ENCODE measurements around the gene CASQ1. TPM values are rescaled to one million over a fixed set of nuclear protein-coding genes. Genes with fewer than 3 reads are reported as not detected.

The CASQ1 gene
- total RNA-seq, 2 donors from 2014 or later, result not detected

GRCh38 chr1:160237558-160237957 lies 47.2 kb downstream of the CASQ1 start:
- H3K4me3 ChIP-seq, result no peak overlapping the region
- H3K9me3 ChIP-seq, result no peaks in the 10 kb centered on the region
- 87 to 90% methylated on average over 2 of the region's 2 CpGs for WGBS, 2 donors
- no peak for DNase-seq
- ATAC-seq, result no peak
- TF ChIP-seq POLR2A (IDR thresholded peaks at IDR 0.05), result no peak
- TF ChIP-seq, protein P1, sequence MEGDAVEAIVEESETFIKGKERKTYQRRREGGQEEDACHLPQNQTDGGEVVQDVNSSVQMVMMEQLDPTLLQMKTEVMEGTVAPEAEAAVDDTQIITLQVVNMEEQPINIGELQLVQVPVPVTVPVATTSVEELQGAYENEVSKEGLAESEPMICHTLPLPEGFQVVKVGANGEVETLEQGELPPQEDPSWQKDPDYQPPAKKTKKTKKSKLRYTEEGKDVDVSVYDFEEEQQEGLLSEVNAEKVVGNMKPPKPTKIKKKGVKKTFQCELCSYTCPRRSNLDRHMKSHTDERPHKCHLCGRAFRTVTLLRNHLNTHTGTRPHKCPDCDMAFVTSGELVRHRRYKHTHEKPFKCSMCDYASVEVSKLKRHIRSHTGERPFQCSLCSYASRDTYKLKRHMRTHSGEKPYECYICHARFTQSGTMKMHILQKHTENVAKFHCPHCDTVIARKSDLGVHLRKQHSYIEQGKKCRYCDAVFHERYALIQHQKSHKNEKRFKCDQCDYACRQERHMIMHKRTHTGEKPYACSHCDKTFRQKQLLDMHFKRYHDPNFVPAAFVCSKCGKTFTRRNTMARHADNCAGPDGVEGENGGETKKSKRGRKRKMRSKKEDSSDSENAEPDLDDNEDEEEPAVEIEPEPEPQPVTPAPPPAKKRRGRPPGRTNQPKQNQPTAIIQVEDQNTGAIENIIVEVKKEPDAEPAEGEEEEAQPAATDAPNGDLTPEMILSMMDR (IDR thresholded peaks at IDR 0.05), result no peak
- no peaks in the 10 kb centered on the region for H3K27me3 ChIP-seq
- intact Hi-C loops (cut with DNase I), result no loop called here
- peaks cover 15% of the 10 kb centered on the region for H3K4me1 ChIP-seq
- H3K36me3 ChIP-seq (replicated peaks in 1 of 2; ENCODE audit: insufficient read depth in 1 of 2, low read depth in 2 of 2), result peaks cover 5 to 24% of the 10 kb centered on the region in 2 donors
- no peak overlapping the region for H3K27ac ChIP-seq

GRCh38 chr1:160238408-160238807 lies 48.0 kb downstream of the CASQ1 start:
- TF ChIP-seq, protein P1 (IDR thresholded peaks at IDR 0.05), result no peak
- no peak for TF ChIP-seq POLR2A (IDR thresholded peaks at IDR 0.05)
- Histone ChIP-seq H3K27me3 (no peaks in the 10 kb centered on the region), H3K36me3 (replicated peaks in 1 of 2; ENCODE audit: insufficient read depth in 1 of 2, low read depth in 2 of 2) (peaks cover 5 to 24% of the 10 kb centered on the region in 2 donors), H3K4me1 (peaks cover 15% of the 10 kb centered on the region), H3K4me3 (no peak overlapping the region), H3K27ac (no peak overlapping the region), H3K9me3 (no peaks in the 10 kb centered on the region)
- intact Hi-C loops (cut with DNase I), result no loop called here
- ATAC-seq, result peak; percentile 40
- WGBS, 2 donors, result 68 to 77% methylated on average over 5 of the region's 5 CpGs
- no peak for DNase-seq

DNA sequence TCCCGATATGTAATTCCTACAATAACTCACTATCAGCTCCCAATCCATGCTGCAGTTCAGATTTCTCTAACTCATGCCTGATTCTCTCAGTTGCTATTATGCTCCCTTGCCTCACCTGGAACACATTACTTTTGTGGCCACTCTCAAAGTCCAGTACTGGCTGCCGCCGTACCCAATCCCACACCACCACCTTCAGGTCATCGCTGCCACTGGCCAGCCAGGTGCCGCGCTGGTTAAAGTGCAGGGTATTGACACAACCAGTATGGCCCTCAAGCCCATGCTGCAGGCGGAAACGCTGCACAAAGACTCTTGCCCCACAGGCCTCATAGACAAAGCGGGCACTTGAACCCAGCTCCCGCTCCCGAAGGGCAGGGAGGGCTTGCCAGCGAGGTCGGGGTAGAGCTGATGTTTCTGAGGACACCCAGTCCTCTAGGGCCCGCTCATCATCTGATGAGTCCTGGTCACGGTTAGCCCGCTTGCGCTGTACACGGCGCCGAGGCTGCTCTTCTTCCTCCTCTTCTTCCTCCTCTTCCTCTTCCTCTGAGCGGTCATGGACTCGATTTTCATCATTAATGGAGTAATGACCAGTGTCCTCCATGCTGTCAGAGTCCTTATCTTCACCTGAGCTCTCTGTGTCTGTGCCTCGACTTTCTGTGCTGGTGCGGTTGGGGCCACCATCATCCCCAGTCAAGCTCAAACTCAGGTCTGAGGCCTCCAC lies 49.4 kb downstream of the CASQ1 start:
- ATAC-seq (no peak), DNase-seq (no peak)
- no peaks in the 10 kb centered on the region for H3K27me3 ChIP-seq
- peaks cover 28% of the 10 kb centered on the region for H3K4me1 ChIP-seq
- intact Hi-C loops (cut with DNase I), result no loop called here
- H3K27ac ChIP-seq, result no peak overlapping the region
- WGBS, 2 donors, result 93 to 94% methylated on average over 20 to 24 of the region's 24 CpGs
- no peak overlapping the region for H3K4me3 ChIP-seq
- peaks cover 5 to 24% of the 10 kb centered on the region in 2 donors for H3K36me3 ChIP-seq (replicated peaks in 1 of 2; ENCODE audit: insufficient read depth in 1 of 2, low read depth in 2 of 2)
- TF ChIP-seq POLR2A (IDR thresholded peaks at IDR 0.05), result no peak
- TF ChIP-seq, protein P1 (IDR thresholded peaks at IDR 0.05), result no peak
- H3K9me3 ChIP-seq, result no peaks in the 10 kb centered on the region

DNA sequence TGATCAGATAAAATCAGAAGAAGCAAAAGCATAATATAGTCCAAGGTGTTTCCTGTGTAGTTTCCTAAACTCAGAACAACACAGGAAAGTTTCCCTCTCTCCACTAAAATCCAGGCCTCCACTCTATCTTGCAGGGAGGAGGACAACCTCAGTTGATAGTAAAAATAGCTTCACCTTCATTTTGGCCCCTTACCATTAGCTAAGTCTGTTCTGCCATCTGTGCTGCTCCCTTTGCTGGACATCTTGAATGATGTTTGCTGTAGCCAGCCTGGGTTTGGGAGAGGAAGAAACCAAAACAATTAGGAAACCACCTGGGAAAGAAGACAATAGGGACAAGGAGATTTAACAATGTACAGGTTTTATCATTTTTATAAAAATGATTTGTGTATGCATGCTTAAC lies 53.4 kb downstream of the CASQ1 start:
- H3K36me3 ChIP-seq (replicated peaks in 1 of 2; ENCODE audit: insufficient read depth in 1 of 2, low read depth in 2 of 2), result peaks cover 5 to 8% of the 10 kb centered on the region in 2 donors
- no peaks in the 10 kb centered on the region for H3K27me3 ChIP-seq
- TF ChIP-seq, protein P1 (IDR thresholded peaks at IDR 0.05), result no peak
- TF ChIP-seq POLR2A (IDR thresholded peaks at IDR 0.05), result no peak
- H3K4me1 ChIP-seq, result peaks cover 54% of the 10 kb centered on the region
- no peak overlapping the region for H3K27ac ChIP-seq
- DNase-seq (no peak), ATAC-seq (no peak)
- H3K4me3 ChIP-seq, result no peak overlapping the region
- H3K9me3 ChIP-seq, result no peaks in the 10 kb centered on the region
- intact Hi-C loops (cut with DNase I), result no loop called here

DNA sequence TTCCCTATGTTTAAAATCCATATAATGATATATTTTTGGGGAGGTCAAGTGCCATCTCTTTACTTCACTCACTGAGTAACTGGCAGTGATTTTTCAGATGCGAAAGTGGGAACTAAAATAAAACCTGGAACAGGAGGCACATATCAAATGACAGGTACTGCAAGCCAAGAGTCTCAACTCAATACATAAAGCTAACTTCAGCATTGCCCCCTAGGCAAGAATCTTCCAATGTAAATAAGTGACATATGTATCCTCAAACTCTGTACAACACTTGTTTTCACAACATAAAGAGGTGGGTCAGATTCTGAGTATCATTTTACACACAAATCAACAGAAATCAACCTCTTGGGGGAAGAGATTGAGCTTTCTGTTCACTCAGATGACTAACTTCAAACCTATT lies 53.8 kb downstream of the CASQ1 start:
- 34 to 46% methylated on average over 1 of the region's 1 CpG for WGBS, 2 donors
- no peak overlapping the region for H3K4me3 ChIP-seq
- H3K36me3 ChIP-seq (replicated peaks in 1 of 2; ENCODE audit: insufficient read depth in 1 of 2, low read depth in 2 of 2), result peaks cover 5% of the 10 kb centered on the region in 2 donors
- DNase-seq (no peak), ATAC-seq (no peak)
- no peak overlapping the region for H3K27ac ChIP-seq
- intact Hi-C loops (cut with DNase I), result no loop called here
- TF ChIP-seq POLR2A (IDR thresholded peaks at IDR 0.05), result no peak
- TF ChIP-seq, protein P1 (IDR thresholded peaks at IDR 0.05), result no peak
- no peaks in the 10 kb centered on the region for H3K9me3 ChIP-seq
- H3K27me3 ChIP-seq, result no peaks in the 10 kb centered on the region
- H3K4me1 ChIP-seq, result peaks cover 49% of the 10 kb centered on the region

Data from body of pancreas (tissue), 4 donors.